Measurements from ENCODE around the gene MYCBPAP.

- TF ChIP-seq CTCF (IDR thresholded peaks at IDR 0.05; ENCODE audit: low read depth, low read length) (no peak), EZH2phosphoT487 (IDR thresholded peaks at IDR 0.05; ENCODE audit: low read depth) (no peak)
Measured at GRCh38 chr17:50547736-50548083, 39.5 kb downstream of the MYCBPAP start.
